Suprapubic skin (tissue), 4 donors: ENCODE measurements around the gene MROH2A.
"Not testable (repeated sequence)": the region's sequence is repeated elsewhere in the genome, so short reads cannot be mapped to it uniquely, and the experiment has no call there.

Source experiments
- EP300 ChIP-seq: sonication (generic); formaldehyde crosslinking; IDR thresholded peaks from one replicate; pipeline ENCODE4 v1.6.1; 2017; ENCODE audit warnings: antibody characterized with exemption
- POLR2AphosphoS5 ChIP-seq, 3 donors: sonication (generic); formaldehyde crosslinking; IDR thresholded peaks; one replicate each; pipeline ENCODE4 v1.6.1; 2017; ENCODE audit warnings: antibody characterized with exemption in 3 of 3

DNA sequence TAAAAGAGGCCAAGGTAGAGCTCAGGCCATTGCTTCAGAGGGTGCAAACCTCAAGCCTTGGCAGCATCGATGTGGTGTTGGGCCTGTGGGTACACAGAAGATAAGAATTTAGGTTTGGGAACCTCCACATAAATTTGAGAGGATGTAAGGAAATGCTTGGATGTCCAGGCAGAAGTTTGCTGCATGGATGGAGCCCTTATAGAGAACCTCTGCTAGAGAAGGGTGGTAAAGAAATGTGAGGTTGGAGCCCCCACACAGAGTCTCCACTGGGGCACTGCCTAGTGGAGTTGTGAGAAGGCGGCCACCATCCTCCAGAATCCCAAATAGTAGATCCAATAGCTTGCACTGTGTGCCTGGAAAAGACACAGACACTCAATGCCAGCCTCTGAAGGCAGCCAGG, 27.4 kb upstream of the MROH2A start:
- TF ChIP-seq EP300; POLR2AphosphoS5 (IDR thresholded peaks at IDR 0.05): not testable (repeated sequence)
